GM19043 (cell line): ENCODE measurements around the gene DCAKD.

Source experiments
- ATAC-seq: cut with Tn5 transposase; IDR thresholded peaks from one replicate; pipeline ENCODE4 v1.9.1; 2021; ENCODE audit warnings: low read depth; ENCODE audit not compliant: unreplicated experiment

The DCAKD gene

DNA sequence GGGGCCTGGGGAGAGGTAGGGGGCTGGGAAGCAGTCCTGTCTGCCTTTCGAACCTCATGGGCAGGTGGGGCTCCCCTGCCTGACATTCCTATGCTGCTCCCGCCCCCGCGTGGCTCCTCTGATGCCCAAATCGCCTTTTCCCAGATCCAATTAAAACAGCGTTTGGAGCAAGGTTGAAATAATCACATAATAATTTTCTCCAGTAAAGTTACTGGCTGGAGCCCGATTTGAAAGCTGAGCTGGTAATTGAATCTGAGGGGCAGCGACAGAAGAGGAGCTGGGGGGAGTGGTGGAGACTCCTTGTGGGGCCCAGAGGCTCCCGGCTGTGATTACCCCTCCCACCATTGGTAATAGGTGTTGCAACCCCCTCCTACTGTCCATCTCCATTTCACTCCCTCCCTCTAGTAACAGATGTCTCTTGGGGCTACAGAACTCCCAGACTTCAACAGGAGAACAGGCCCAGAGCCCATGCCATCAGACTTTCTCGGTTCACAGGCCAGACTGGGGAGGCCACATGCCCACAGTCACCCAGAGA, 44.4 kb downstream of the DCAKD start:
- ATAC-seq, result no peak

DNA sequence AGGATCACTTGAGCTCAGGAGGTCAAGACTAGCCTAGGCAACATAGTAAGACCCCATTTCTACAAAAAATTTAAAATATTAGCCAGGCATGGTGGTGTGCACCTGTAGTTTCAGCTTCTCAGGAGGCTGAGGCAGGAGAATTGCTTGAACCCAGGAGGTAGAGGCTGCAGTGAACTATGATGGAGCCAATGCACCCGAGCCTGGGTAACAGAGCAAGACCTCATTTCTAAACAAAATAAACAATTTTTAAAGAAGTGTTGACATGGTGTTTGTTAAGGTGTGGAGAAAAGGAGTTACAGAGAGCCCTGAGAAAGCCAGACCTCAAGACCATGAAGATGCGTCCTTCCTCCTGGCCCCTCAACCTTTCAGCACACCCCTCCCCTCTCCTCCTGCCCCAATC, 45.7 kb downstream of the DCAKD start:
- no peak for ATAC-seq

DNA sequence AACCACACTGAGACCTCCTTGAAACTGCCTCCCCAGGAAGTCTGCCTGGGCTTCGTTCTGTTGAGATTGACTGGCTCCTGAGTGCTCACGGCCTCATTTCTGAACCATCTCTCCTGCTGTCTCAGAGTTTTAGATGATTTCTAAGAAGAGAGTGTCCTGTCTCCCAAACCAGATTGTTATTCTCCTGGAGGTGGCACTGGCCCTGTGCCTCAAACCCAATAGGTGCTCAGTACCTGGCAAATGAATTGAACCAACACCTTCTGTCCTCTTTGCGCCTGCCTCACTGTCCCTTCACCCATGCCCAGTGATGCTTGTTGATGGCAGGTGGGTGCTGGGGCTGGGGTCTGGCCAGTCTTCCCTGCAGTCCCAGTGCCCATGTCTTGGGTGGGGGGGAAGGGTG, 47.0 kb downstream of the DCAKD start:
- ATAC-seq, result no peak

DNA sequence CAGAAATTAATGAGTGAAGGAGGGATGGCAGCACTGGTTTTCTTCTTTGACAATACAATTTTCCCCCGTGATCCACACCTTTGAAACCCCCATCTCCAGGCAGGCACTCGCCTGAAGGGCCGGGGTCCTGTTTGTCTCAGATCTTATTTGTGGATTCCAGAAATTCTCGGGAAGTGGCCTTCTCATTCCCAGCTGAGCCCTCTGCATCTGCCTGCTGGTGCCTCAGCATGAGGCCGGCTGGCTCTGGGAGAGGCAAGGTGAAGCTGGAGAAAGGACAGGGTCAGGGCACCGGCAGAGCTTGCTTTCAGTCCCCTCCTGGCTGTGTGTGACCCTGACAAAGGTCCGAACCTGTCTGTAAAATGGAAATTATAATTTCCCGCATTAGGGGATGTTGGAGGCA, 47.6 kb downstream of the DCAKD start:
- no peak for ATAC-seq

DNA sequence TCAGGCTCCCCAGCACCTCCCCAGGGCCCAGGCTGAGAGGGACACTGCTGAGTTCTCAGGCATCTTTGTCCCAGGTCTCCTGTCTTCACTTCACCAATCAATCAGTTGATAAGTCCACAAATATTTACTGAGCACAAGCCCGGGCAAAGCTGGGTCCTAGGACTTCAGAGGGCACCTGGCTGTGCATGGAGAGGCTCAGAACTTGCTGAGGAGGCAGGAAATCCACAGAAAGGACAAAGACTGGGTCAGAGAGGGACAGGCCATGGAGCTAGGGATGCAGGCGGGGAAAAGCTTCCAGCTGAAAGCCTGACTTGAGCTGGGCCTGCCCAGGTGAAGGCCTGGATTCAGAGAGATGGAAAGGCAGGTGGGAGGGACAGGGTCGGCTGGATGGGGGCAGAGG, 50.1 kb downstream of the DCAKD start:
- ATAC-seq, result no peak

- no peak for ATAC-seq
These were observed 52.0 kb downstream of the DCAKD start for GRCh38 chr17:44999433-44999832.

GRCh38 chr17:44998646-44999045, 52.8 kb downstream of the DCAKD start:
- ATAC-seq, result no peak

DNA sequence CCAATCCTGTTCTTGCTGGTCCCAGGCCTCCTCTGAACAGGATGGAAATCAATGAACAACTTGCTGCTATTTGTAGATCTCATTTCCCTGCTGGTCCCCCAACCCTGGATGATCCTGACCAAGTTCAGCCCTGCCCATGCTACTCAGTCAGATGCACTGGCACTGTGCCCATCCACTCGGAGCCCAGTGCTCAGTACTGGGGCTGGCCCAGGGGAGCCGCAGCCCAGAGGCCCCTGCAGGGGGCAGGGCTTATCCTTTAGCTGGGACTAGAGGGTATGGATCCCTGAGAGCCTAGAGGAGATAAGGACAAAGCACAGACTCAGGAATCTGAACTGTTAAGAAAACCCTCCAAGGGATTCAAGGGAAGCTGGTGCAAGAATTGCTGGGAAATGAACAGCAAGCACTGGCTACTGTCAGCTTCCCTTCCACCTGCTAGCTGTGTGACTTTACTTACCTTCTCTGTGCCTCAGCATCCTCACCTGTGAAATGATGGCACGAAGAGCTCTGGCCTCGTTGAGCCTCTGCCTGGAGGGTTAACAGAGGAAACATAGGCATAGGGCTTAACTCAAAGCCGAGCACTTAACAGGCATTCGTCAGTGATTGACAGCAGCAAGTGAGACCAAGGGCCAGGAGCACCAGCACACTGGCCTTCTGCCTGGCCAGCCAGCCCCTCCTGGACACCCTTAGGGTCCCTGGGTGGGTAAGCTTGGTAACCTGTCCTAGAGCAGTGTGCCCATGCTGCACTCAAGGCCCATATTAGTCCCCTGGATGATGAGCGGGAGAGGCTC, 53.5 kb downstream of the DCAKD start:
- ATAC-seq, result no peak

DNA sequence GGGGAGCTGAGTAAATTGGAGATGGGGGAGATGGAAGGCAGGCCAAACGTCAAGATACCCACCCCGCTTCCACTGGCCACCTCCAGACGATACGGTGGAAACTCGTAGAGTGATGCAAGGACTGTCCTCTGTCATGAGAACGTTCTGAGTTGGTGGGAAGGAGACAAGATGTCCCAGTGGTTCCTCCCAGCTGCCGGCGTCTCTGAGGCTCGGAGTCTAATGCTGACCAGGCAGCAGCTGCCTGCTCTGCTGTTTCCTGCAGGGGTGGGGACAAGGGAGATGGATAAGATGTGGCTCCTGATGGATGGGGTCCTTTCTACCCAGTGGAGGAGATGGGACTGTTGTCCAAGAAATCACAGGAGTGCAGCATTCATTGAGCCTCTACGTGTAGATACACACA, 55.1 kb downstream of the DCAKD start:
- no peak for ATAC-seq

DNA sequence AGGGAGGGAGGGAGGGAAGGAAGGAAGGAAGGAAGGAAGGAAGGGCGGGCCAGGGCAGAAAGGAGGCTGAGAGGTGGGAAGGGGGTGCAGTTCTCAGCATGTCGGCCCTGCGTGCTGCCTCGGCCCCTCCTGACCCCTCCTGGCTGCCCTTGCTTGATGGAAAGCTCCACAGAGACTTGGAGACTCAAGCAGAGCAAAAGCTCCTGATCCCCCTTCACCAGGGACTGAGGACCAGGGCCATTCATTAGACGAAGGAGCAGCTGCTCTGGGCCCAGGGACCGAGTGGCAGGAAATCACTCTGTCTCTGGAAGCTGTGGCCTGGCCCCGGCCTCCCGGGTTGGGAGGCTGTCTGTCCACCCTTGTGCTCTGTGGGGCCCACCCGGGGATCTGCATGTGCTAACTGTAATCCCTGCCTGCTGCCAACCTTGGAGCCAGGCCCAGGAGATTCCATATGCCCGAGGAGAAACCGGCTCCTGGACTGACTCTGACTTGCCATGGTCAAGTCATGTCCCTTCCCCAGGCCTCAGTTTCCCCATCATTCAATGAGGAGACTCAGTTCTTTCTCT, 55.9 kb downstream of the DCAKD start:
- ATAC-seq, result no peak

DNA sequence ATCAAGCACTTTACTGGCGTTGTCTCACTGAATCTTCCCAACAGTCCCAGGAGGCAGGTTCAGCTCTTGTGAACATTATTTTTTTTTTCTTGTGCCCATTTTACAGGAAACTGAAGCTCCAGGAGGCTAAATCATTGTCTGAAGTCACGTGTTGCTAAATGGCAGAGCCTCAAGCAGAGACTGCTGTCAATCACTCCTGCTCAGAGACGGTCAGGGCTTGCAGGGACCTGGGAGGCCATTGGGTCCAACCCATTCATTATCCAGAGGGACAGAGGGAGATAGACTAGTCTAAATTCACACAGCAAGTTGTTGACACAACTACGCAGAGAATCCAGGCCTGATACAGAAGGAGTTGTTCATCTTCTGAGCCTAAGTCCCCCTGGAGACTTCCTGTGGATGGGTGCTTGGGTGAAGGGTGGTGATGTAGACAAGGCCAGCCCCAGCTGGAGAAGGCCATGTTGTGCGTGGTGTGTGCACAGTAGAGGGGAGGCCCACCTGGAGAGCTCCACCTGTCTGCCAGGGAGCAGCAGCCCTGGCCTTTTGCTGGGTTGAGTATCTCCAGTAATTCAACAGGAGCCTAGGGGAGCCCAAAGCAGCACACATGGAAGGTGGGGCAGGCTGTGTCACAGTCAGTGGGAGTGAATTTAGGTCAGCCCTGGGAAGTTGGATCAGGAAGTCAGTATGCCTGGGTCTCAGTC, 59.0 kb downstream of the DCAKD start:
- no peak for ATAC-seq

DNA sequence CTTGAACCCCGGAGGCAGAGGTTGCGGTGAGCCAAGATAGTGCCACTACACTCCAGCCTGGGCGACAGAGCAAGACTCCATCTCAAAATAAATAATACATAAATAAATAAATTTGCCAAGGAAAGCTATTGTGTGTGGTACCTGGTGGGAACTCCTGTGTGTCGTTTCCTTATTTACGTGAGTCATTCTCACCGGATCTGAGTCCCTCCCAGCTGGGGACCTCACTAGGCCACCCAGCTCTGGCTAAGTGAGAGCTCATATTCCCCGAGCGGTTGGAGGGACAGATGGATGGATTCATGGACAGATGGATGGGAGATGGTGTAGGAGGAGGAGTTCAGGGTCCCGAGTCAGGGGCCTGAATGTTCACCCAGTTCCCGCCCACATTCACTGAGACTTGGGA, 60.4 kb downstream of the DCAKD start:
- ATAC-seq, result no peak

- ATAC-seq, result no peak
These were observed 61.8 kb downstream of the DCAKD start for GRCh38 chr17:44989552-44990138.

GRCh38 chr17:44988044-44988942, 63.1 kb downstream of the DCAKD start:
- ATAC-seq, result no peak

GRCh38 chr17:44983563-44983962, 67.9 kb downstream of the DCAKD start:
- no peak for ATAC-seq

- no peak for ATAC-seq
These were observed 69.2 kb downstream of the DCAKD start for GRCh38 chr17:44982113-44982702.

GRCh38 chr17:44981221-44981968, 70.0 kb downstream of the DCAKD start:
- no peak for ATAC-seq

GRCh38 chr17:44979426-44979995, 71.9 kb downstream of the DCAKD start:
- ATAC-seq, result no peak

DNA sequence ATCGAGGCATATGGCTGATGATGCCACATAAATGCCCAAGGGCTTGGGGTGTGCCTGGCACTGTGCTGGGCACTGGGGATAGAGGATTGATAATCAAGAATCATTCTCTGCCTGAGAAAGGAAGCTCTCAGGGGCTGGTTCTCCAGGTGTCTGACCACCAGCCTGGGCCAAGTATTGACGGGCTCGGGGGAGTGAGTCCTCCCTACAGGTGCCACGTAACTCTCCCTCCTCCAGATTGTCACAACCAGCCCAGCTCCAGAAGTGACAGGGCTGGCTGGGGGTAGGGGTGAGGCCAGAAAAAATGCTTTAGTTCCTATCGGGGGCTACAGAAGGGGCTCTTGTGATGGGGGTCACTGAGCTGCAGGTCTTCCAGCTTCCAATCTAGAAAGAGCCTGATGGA, 72.6 kb downstream of the DCAKD start:
- ATAC-seq, result no peak
